NK-92 treated with Interleukin-12 subunit alpha and Interleukin-12 subunit beta, amount 100 ng/mL, for 24 hours (cell line): ENCODE data around the gene DNAJC27.
"Not testable (repeated sequence)": the region's sequence is repeated elsewhere in the genome, so short reads cannot be mapped to it uniquely, and the experiment has no call there.

Source experiments
- DNase-seq: peaks from one replicate; lab custom pipeline; 2025; lab: John Stamatoyannopoulos, UW

The DNAJC27 gene

GRCh38 chr2:24971536-24972314 is at the start of gene DNAJC27:
DNAJC27 (minus strand) TSS chr2:24971955; CDS start chr2:24971904, 51 bp downstream.
- DNase-seq: peak; percentile 92

- no peak for DNase-seq
Measured at GRCh38 chr2:25018681-25019080, 46.9 kb upstream of the DNAJC27 start.

- DNase-seq: no peak
Measured at GRCh38 chr2:25014631-25015030, 42.9 kb upstream of the DNAJC27 start.

GRCh38 chr2:25011342-25011741 is 39.6 kb upstream of the DNAJC27 start:
- not testable (repeated sequence) for DNase-seq

- DNase-seq: no peak
Measured at GRCh38 chr2:25009954-25010353, 38.2 kb upstream of the DNAJC27 start.

DNA sequence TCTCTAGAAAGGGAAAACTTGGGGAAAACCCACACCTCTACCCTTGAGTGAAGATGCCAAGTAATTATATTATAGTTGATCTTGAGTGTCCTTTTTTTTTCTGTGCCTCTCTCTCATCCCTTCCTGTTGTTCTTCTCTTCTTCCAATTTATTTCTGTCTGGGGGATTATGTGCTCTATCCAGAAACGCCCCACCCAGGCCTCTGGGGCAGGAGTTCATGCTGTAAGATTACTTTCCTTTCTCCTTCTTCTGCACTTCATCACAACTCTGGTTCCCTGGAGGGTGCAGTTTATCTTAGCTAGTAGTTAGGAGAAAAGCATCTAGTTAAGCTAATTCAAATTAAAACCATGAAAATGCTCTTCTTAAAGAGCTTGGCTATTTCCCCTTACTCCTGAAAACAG is 30.3 kb upstream of the DNAJC27 start:
- no peak for DNase-seq

DNA sequence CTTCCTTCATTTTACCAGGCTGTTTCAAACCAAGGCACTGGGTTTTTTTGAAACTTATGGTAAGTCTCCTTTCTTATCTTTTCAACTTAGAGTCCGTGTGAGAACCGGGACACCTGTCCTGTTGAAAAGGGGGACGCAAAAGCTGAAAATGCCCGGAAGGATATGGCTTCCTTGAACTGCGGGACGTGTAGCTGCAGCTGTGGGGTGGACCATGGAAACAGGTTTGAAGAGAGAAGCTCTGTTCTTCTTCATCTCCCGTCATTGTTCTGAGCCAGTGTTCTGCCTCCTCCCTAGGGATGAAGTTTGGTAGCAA is 29.5 kb upstream of the DNAJC27 start:
- no peak for DNase-seq

- no peak for DNase-seq
Measured at GRCh38 chr2:25000503-25001324, 29.0 kb upstream of the DNAJC27 start.

GRCh38 chr2:25000036-25000435 is 28.3 kb upstream of the DNAJC27 start:
- DNase-seq: no peak

GRCh38 chr2:24999097-24999496 is 27.3 kb upstream of the DNAJC27 start:
- DNase-seq: not testable (repeated sequence)

DNA sequence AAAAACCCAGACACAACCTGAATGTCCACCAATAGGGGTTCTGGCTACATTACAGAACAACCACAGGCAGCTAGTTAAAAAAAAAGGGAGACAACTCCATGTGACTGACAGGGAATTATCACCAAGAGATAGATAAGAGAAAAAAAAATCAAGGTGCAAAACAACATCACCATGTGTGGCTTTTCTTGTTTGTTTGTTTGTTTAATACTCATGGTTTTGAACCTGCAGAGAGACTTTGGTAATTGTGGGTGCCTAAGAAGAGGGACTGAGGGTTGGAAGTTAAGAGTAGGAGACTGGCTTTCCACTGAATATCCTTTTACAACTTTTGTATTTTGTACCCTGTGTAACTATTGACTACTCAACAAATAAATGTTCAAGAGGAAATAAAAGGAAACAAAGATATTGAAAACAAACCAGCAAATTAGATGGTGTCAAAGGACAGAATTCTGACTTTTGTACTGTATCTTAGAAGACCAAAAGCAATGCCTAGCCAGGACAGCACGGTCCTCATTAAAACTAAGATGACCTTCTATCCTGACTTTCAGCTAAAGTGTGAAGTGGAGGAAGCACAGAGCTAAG is 22.5 kb upstream of the DNAJC27 start:
- DNase-seq: no peak

- no peak for DNase-seq
Measured at GRCh38 chr2:24993406-24994145, 21.8 kb upstream of the DNAJC27 start.

DNA sequence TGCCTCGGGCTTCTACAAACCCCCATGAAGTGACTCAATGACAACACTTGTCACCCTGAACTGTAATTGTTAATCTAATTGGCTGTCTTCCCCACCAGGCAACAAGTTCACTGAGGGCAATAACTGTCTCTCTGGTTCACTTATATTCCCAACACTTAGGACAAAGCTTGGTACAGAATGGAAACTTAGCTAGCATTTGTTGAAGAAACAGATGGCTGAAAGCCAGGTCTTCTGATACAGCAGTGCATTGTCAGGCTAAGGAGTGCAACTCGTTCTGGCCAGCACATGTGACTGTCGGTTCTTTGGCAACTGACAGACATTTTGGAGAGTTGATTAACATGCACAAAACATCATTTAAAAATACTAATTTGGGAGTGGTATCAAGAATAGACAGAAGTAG is 14.6 kb upstream of the DNAJC27 start:
- DNase-seq: no peak

DNA sequence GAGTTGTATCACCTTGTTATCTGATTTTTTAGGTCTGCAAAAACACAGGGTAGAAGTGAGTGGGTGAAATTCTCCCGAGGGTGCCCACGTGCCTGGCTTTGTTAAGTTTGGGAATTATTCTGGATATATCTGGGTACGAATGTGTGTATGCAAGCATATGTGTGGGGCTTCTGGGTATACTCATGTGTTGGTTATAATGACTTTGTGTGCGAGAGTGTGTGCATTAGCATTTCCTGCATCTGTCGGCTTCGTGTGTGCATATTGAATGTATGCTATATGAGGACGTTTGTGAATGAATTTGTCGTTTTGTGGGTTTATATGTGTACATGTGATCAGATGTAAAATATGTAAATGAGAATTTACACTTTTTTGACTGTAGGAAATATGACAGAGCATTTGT is 13.8 kb upstream of the DNAJC27 start:
- DNase-seq: no peak

DNA sequence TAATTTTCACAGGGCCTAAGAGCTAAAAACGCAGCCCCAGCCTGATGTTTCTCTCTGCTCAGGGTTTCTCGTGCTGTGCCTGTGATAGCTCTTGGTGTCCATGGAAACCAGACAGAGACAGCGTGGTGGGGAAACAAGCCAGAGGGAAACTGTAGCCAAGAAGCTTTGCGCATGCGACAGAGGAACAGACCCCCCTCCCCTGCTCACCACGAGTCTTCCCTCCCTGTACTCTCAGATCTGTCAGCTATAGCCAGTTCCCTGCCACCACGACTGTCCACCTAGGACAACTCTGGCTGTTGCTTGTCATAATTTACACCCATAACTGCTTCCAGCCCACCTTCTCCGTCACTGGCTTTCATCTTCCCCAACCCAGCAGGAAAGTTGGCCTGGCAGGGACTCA is 13.2 kb upstream of the DNAJC27 start:
- no peak for DNase-seq

DNA sequence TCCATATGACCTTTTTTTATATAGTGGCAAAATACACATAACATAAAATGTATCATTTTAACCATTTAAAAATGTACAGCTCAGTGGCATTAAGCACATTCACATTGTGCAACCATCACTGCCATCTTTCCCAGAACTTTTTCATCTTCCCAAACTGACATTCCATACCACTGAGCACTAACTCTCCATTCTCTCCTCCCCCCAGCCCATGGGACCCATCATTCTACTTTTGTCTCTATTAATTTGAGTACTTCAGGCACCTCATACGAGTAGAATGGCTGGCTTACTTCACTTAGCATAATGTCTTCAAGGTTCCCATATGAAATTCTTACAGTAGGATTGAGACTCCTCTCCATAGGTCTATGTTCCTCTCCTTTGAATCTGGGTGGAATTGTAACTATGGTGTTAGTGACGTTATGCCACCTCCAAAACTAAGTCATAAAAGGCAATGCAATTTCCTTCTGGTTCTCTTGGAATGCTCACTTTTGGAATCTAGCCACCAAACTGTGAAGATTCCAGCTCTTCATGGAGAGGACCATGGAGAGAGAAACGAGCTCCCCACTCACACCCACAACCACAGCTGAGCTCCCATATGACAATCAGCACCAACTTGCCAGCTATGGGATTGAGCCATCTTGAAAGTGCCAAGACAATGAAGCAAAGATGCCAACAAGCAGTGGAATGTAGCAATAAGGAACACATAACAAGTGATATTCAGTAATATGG is 9.8 kb upstream of the DNAJC27 start:
- no peak for DNase-seq

GRCh38 chr2:24978661-24979060 is 6.9 kb upstream of the DNAJC27 start:
- DNase-seq: no peak

DNA sequence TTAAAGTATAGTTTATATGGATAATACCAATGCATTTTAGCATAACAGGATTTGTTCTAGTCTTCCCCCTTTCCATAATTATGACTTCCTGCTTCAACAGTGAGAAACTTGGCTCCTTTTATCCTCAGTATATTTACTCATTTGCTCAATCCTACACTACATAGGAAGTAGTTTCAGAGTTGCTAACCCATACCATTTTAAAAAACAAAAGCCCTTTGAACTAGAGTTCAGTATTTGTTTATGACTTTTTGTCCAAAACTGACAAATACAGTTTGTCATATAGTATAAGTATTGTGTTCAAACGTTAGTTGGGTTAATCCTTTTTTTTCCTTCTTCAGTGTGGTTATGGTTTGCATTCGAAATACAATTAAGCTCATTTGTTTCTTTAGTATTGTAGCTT is 5.9 kb upstream of the DNAJC27 start:
- DNase-seq: no peak

DNA sequence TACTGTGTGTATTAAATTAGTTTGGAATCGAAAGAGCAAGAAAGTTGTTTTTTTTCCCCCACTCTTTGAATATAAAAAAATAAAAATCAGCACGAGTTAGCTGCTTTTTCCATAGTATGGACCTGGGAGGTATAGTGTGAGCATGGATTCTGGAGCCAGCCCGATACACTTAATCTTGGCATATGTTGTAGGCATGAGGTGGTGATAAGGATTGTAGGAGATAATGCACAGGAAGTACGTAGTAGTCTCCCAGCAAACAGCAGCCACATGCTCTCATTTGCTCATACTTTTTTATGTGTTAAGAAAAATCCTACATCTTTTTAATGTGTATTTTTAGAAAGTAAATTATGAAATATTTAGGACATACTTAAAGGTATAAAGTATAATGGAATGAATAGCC is 2.1 kb upstream of the DNAJC27 start:
- no peak for DNase-seq

DNA sequence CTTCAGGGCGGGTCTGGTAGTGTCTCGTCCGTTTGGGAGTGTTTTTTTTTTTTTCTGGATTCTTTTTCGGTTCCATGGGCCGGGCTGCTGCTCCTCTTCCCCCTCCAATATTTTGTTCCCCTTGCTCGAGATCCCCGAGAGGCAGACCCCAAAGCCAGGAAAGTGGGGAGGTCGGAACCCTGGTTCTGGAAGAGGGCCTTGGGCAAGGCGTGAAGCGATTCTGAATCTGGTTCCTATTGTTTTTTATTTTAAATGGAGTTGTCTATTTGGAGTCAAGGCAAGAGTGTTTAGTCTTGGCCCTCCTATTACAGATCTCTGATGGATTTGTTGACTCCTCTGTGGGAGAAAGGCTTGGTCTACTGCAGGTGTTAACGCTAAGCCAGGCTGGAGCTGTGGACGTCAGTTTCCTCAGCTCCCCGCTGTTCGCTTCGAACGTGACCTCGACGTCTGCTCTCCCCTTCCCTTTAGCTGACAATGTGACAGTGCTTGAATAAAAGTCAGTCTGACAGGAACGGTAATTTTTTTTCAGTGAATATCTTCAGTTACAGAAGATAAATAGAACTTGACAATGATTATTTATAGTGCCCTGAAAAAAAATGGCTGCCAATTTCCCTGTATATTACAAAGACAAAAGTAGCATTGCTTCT is 683 bp upstream of the DNAJC27 start:
- no peak for DNase-seq

- DNase-seq: no peak
Measured at GRCh38 chr2:24971286-24971535, 544 bp downstream of the DNAJC27 start.
